ENCODE measurements around the gene ANKRD30A. TPM values are rescaled to one million over a fixed set of nuclear protein-coding genes. Genes with fewer than 3 reads are reported as not detected.
"Not testable (repeated sequence)": the region's sequence is repeated elsewhere in the genome, so short reads cannot be mapped to it uniquely, and the experiment has no call there.

The ANKRD30A gene
- polyA plus RNA-seq, 3 donors from 2014 or later = not detected

DNA sequence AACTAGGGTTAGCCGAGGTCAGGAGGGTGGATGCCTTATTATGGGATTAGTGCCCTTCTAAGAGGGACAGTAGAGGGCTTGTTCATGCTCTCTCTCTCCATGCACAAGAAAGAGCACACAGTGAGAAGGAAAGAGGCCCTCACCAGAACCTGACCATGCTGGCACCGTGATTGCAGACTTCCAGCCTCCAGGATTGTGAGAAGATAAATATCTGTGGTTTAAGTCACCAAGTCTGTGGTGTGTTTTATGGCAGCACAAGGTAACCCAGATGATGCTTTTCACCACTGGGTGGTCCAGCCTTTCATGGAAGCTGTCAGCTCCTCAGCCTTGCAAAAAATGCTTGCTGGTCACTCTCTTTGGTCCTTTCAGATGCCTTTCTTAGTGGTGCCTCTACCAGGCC is 175.9 kb downstream of the ANKRD30A start:
- Mint-ChIP-seq H3K4me3 (no peak overlapping the region), H3K9me3 (peaks cover 16 to 72% (median 34%) of the 10 kb centered on the region in 6 donors), H3K36me3 (no peaks in the 10 kb centered on the region), H3K27me3 (ENCODE audit: low read depth in 3 of 3) (peaks cover 0 to 1% (median 0%) of the 10 kb centered on the region in 3 donors), H3K27ac (no peak overlapping the region), H3K4me1 (no peaks in the 10 kb centered on the region)
- no peak for DNase-seq

- H3K27me3 Mint-ChIP-seq (ENCODE audit: low read depth in 3 of 3) = peaks cover 0 to 1% (median 0%) of the 10 kb centered on the region in 3 donors
- no peak for DNase-seq
These were observed 178.6 kb downstream of the ANKRD30A start for GRCh38 chr10:37304036-37304435.

GRCh38 chr10:37314350-37314749 is 189.0 kb downstream of the ANKRD30A start:
- no peak overlapping the region for H3K27ac Mint-ChIP-seq
- no peaks in the 10 kb centered on the region for H3K36me3 Mint-ChIP-seq
- peaks cover 0 to 2% (median 0%) of the 10 kb centered on the region in 3 donors for H3K27me3 Mint-ChIP-seq (ENCODE audit: low read depth in 3 of 3)
- DNase-seq = no peak
- peaks cover 5 to 39% (median 23%) of the 10 kb centered on the region in 6 donors for H3K9me3 Mint-ChIP-seq
- H3K4me3 Mint-ChIP-seq = no peak overlapping the region
- H3K4me1 Mint-ChIP-seq = no peaks in the 10 kb centered on the region

More at GRCh38 chr10:37304036-37304435, 178.6 kb downstream of the ANKRD30A start:
- H3K36me3 Mint-ChIP-seq = peaks cover 0 to 4% (median 0%) of the 10 kb centered on the region in 3 donors
- H3K9me3 Mint-ChIP-seq = peaks cover 23 to 71% (median 34%) of the 10 kb centered on the region in 6 donors
- H3K4me3 Mint-ChIP-seq = no peak overlapping the region
- no peaks in the 10 kb centered on the region for H3K4me1 Mint-ChIP-seq
- H3K27ac Mint-ChIP-seq = no peak overlapping the region

DNA sequence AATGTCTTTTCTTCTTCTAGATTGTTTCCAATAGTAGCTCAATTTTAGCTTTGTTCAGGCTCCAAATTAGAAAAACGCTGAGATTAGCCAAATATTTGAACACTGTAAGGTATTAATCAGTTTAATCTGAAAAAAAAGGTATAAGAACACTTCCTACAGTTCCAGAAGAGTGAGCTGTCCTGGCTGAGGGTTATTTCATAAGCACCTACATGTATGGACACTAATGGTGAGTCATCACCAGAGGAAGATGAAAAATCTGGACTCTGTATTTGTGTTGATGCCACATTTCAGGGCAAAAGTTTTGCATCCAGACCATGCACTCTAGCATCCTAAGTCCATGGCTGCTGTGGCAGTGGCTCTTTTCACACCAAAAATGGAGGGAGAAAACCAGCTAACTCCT is 189.5 kb downstream of the ANKRD30A start:
- no peak overlapping the region for H3K4me3 Mint-ChIP-seq

GRCh38 chr10:37344413-37344812 is 219.0 kb downstream of the ANKRD30A start:
- Mint-ChIP-seq H3K4me1 (no peaks in the 10 kb centered on the region), H3K4me3 (no peak overlapping the region), H3K27me3 (ENCODE audit: low read depth in 3 of 3) (peaks cover 0 to 4% (median 0%) of the 10 kb centered on the region in 3 donors), H3K36me3 (peaks cover 0 to 4% (median 0%) of the 10 kb centered on the region in 3 donors), H3K27ac (no peak overlapping the region), H3K9me3 (peaks cover 8 to 71% (median 38%) of the 10 kb centered on the region in 6 donors)
- no peak for DNase-seq

More for the DNA sequence above, 189.5 kb downstream of the ANKRD30A start:
- Mint-ChIP-seq H3K27ac (no peak overlapping the region), H3K9me3 (peaks cover 4 to 44% (median 26%) of the 10 kb centered on the region in 6 donors), H3K36me3 (no peaks in the 10 kb centered on the region), H3K4me1 (no peaks in the 10 kb centered on the region), H3K27me3 (ENCODE audit: low read depth in 3 of 3) (peaks cover 0 to 2% (median 0%) of the 10 kb centered on the region in 3 donors)
- no peak for DNase-seq

GRCh38 chr10:37379991-37380390 is 254.6 kb downstream of the ANKRD30A start:
- Mint-ChIP-seq H3K4me1 (no peaks in the 10 kb centered on the region), H3K27me3 (ENCODE audit: low read depth in 3 of 3) (peaks cover 0 to 3% (median 0%) of the 10 kb centered on the region in 3 donors), H3K9me3 (peaks cover 12 to 76% (median 42%) of the 10 kb centered on the region in 6 donors), H3K4me3 (no peak overlapping the region), H3K36me3 (no peaks in the 10 kb centered on the region), H3K27ac (no peak overlapping the region)
- DNase-seq = no peak

GRCh38 chr10:37381271-37381670 is 255.9 kb downstream of the ANKRD30A start:
- no peak overlapping the region for H3K4me3 Mint-ChIP-seq
- peaks cover 0 to 3% (median 0%) of the 10 kb centered on the region in 3 donors for H3K27me3 Mint-ChIP-seq (ENCODE audit: low read depth in 3 of 3)
- H3K4me1 Mint-ChIP-seq = no peaks in the 10 kb centered on the region
- no peaks in the 10 kb centered on the region for H3K36me3 Mint-ChIP-seq
- no peak for DNase-seq
- H3K27ac Mint-ChIP-seq = no peak overlapping the region
- H3K9me3 Mint-ChIP-seq = peaks cover 12 to 69% (median 36%) of the 10 kb centered on the region in 6 donors

DNA sequence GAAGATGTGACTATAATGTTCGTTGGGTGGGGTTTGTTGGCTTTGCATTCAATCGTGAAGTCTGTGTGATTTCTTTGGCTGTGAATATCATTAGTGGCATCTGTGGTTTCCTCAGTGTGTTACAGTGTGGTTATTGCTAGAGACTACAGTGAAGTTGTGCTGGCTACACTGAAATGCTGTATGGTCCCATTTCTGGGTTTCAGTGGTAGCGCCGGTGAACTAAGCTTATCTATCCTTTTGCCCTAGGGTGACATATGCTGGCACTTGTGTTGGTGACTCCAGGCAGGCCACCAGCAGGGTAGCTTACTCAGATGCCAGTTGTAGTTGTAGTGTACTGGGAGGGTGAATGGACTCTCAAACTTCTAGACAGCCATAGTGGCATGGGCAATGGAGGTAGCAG is 259.5 kb downstream of the ANKRD30A start:
- DNase-seq = no peak
- Mint-ChIP-seq H3K36me3 (no peaks in the 10 kb centered on the region), H3K9me3 (peaks cover 10 to 61% (median 34%) of the 10 kb centered on the region in 6 donors), H3K4me1 (no peaks in the 10 kb centered on the region), H3K4me3 (no peak overlapping the region), H3K27ac (no peak overlapping the region), H3K27me3 (ENCODE audit: low read depth in 3 of 3) (no peaks in the 10 kb centered on the region)

GRCh38 chr10:37390926-37391325 is 265.5 kb downstream of the ANKRD30A start:
- Mint-ChIP-seq H3K27ac (no peak overlapping the region), H3K36me3 (peaks cover 0 to 3% (median 0%) of the 10 kb centered on the region in 3 donors), H3K27me3 (ENCODE audit: low read depth in 3 of 3) (no peaks in the 10 kb centered on the region), H3K9me3 (peaks cover 14 to 58% (median 40%) of the 10 kb centered on the region in 6 donors), H3K4me1 (no peaks in the 10 kb centered on the region), H3K4me3 (no peak overlapping the region)
- DNase-seq = no peak

DNA sequence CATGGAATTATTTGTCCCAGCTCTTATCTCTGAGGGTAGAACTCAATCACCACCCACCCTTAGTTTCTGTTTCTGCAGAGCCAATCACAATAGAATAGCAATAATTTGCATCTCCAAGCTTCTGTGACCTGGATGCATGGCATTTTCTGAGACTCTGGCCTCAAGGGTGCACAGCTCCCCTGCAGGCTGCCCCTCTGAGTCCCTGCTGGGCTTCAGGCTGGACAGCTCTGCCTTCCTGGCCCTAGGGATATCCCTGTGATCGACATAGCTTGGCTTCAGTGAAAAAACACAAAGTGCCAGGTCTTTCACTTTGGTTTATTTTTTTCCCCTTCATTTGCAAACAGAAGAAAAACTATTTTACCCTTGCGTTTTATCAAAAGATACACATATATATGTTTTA is 275.4 kb downstream of the ANKRD30A start:
- peaks cover 17 to 68% (median 44%) of the 10 kb centered on the region in 6 donors for H3K9me3 Mint-ChIP-seq
- H3K4me3 Mint-ChIP-seq; H3K27me3 Mint-ChIP-seq (ENCODE audit: low read depth in 3 of 3); DNase-seq; H3K27ac Mint-ChIP-seq; H3K4me1 Mint-ChIP-seq; H3K36me3 Mint-ChIP-seq: not testable (repeated sequence)

DNA sequence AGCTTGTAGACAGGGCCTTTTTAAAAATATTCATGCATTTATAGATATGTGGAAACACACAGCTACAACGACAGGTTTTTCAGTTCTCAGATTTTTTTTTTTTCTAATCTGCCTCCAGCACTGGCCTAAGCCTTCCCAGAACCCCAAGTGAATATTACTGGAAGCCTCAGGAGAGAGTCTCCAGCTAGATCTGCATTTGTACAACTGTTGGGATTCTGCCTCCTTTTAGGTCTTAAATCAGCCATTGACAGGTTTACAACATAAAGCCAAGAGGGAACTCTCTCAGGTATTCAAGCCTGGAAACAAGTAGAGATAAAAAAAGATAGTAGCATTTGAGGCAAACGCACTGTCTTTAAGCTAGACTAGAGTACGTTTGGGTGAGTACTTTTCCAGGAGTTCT is 275.8 kb downstream of the ANKRD30A start:
- Mint-ChIP-seq H3K36me3 (no peaks in the 10 kb centered on the region), H3K4me1 (no peaks in the 10 kb centered on the region), H3K27me3 (ENCODE audit: low read depth in 3 of 3) (peaks cover 0 to 5% (median 0%) of the 10 kb centered on the region in 3 donors), H3K4me3 (no peak overlapping the region), H3K27ac (no peak overlapping the region), H3K9me3 (peaks cover 16 to 64% (median 44%) of the 10 kb centered on the region in 6 donors)
- DNase-seq = no peak

DNA sequence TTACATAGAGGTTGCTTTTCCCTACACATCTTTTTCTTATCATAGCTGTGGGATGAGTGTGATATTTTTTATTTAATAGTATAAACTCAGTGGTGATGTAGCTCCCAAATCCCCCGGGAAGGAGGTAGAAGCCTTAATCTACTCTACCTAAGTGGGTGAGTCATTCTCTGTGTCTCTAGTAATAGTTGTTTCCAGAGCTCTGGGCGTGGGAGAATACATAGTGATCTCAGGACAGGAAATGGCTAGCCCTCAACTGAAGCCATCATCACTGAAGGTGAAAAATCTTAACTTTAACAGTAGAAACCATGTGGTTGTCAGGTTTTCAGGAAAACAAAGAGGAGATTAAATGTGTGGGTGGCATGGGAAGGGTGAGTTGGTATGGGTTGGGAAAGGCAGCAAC is 278.4 kb downstream of the ANKRD30A start:
- no peak overlapping the region for H3K4me3 Mint-ChIP-seq
- H3K4me1 Mint-ChIP-seq = no peaks in the 10 kb centered on the region
- no peaks in the 10 kb centered on the region for H3K36me3 Mint-ChIP-seq
- DNase-seq = no peak
- peaks cover 0 to 5% (median 0%) of the 10 kb centered on the region in 3 donors for H3K27me3 Mint-ChIP-seq (ENCODE audit: low read depth in 3 of 3)
- H3K9me3 Mint-ChIP-seq = peaks cover 9 to 64% (median 43%) of the 10 kb centered on the region in 6 donors
- no peak overlapping the region for H3K27ac Mint-ChIP-seq

Measured in immature natural killer cell (primary cell).